Right lobe of liver (tissue), 4 donors: Measurements from ENCODE around the gene ERRFI1.

Experiments used
- CTCF ChIP-seq, 4 donors: fragments of 200-600 bp in 3 of 4; fragments of 450-650 bp in 1 of 4; IDR thresholded peaks; one replicate each; pipeline versions ENCODE4 v1.5.1 to v1.8.0; 2016 to 2022; ENCODE audit warnings: antibody characterized with exemption in 4 of 4, mild to moderate bottlenecking in 2 of 4
- POLR2A ChIP-seq: fragments of 450-650 bp; IDR thresholded peaks from one replicate; pipeline ENCODE4 v1.6.1; 2017; ENCODE audit warnings: antibody characterized with exemption, mild to moderate bottlenecking
- donor health status: DM: no; HTN: no; CAD: no.
- donor health status: DM: no; HTN: no; CAD: no.
- donor health status: DM: no; HTN: yes; CAD: no.

- no peak for TF ChIP-seq CTCF (IDR thresholded peaks at IDR 0.05)
- TF ChIP-seq POLR2A = no peak
Observed at GRCh38 chr1:8042134-8042533, 16.0 kb upstream of the ERRFI1 start.
